K562 (cell line): ENCODE data around the gene IMMP2L. TPM values are rescaled to one million over a fixed set of nuclear protein-coding genes. Genes with fewer than 3 reads are reported as not detected.

Experiments
- ADNP ChIP-seq: fragments of 200-800 bp; sonication (Bioruptor generic); IDR thresholded peaks from 2 replicates; pipeline ENCODE4 v1.6.1; 2016; ENCODE audit warnings: missing genetic modification characterization, missing compliant biosample characterization
- DACH1 ChIP-seq: fragments of 450-650 bp; IDR thresholded peaks from 2 replicates; pipeline ENCODE4 v1.6.1; 2018; ENCODE audit not compliant: partially characterized antibody
- EP400 ChIP-seq: fragments of 450-650 bp; IDR thresholded peaks from 2 replicates; pipeline ENCODE4 v1.6.1; 2017; ENCODE audit warnings: antibody characterized with exemption, mild to moderate bottlenecking, moderate library complexity
- FOXJ3 ChIP-seq: sonication (generic); formaldehyde crosslinking; IDR thresholded peaks from 2 replicates; pipeline ENCODE4 v1.4.0; 2020; ENCODE audit warnings: mild to moderate bottlenecking, missing genetic modification reagents
- RAD21 ChIP-seq, 2 experiments: fragments of 250-450 bp in 1 of 2; fragments of 450-650 bp in 1 of 2; sonication (Bioruptor Pico) in 1 of 2; formaldehyde crosslinking in 1 of 2; IDR thresholded peaks in 1 of 2; conservative IDR thresholded peaks in 1 of 2; 2 replicates each; pipeline versions ENCODE4 v1.4.0 to v1.8.0; 2020 to 2022; ENCODE audit warnings: mild to moderate bottlenecking in 2 of 2, moderate library complexity in 1 of 2
- SMAD4 ChIP-seq: fragments of 250-450 bp; sonication (Bioruptor Pico); conservative IDR thresholded peaks from 2 replicates; pipeline ENCODE4 v1.8.0; 2021; ENCODE audit warnings: inconsistent platforms, mild to moderate bottlenecking, moderate library complexity
- SMARCE1 ChIP-seq: fragments of 450-650 bp; IDR thresholded peaks from 2 replicates; pipeline ENCODE4 v1.7.1; 2016; ENCODE audit warnings: mild to moderate bottlenecking
- ZC3H4 ChIP-seq: sonication (generic); formaldehyde crosslinking; IDR thresholded peaks from 2 replicates; pipeline ENCODE4 v1.9.0; 2021; ENCODE audit warnings: missing genetic modification reagents, borderline replicate concordance
- polyA plus RNA-seq, 8 experiments: library from polyadenylated mRNA; depleted of rRNA in 4 of 8; stranded (reverse) in 5 of 8; unstranded in 3 of 8; fragments of >200 nt; fragmentation: Nextera tagmentation in 2 of 8; fragmentation: Illumina TruSeq in 1 of 8; extraction: Ambion mirVana in 2 of 8; extraction: Trizol in 1 of 8; gene quantifications; 2 replicates each; pipeline versions ENCODE4 v1.2.1 to v1.2.3, GENCODE V29; 2011 to 2014; ENCODE audit warnings: inconsistent platforms in 1 of 8, missing spikeins in 1 of 8
- total RNA-seq, 7 experiments: library from RNA; depleted of rRNA in 6 of 7; stranded (reverse); fragments of >200 nt in 6 of 7; fragmentation: Illumina TruSeq in 2 of 7; extraction: Trizol in 2 of 7; gene quantifications; 2 replicates each; pipeline versions ENCODE4 v1.2.1 to v1.2.3, GENCODE V29; 2011 to 2021; ENCODE audit warnings: low replicate concordance in 1 of 7
- TF ChIP-seq, protein P1 (sequence below): fragments of 450-650 bp; IDR thresholded peaks from 2 replicates; pipeline ENCODE4 v1.6.1; 2016; ENCODE audit warnings: mild to moderate bottlenecking, moderate library complexity
- TF ChIP-seq, protein P2 (sequence below): fragments of 450-650 bp; IDR thresholded peaks from 2 replicates; pipeline ENCODE4 v1.6.1; 2016; ENCODE audit warnings: mild to moderate bottlenecking

The IMMP2L gene
- total and polyA plus RNA-seq, 9 of the 15 experiments (the other 6 are each of a cell fraction or from before 2014, with no cell fraction given): 29.7 to 116 (median 53.0) TPM

DNA sequence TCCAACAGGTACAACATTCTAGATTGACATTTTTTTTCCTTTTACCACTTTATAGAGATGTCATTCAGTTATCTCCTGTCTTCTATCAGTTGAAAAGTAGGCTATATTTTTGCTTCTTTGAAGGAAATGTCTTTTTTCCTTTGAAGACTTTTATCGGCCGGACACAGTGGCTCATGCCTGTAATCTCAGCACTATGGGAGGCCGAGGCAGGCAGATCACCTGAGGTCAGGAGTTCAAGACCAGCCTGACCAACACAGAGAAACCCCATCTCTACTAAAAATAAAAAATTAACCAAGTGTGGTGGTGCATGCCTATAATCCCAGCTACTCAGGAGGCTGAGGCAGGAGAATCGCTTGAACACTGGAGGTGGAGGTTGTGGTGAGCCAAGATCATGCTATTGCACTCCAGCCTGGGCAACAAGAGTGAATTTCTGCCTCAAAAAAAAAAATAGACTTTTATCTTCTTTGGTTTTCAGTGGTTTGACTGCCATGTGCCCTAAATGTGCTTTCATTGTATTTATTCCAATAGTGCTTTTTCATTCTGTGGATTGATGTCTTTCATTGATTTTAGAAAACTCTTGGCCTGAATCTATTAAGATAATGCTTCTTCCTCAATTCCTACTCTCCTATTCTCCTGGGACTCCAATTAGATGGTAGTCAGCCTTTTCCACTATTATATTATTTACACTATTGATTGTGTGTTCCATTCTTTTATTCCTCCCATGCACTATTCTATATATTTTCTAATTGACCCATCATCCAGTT, 84.6 kb downstream of the IMMP2L start (continued):
- 0 out of 4 replicates have a peak, but pooled peaks have one; percentile 10 to 13 for TF ChIP-seq RAD21 (CRISPR knock-in tag; conservative IDR thresholded peaks at IDR 0.05 in 1 of 2, IDR thresholded peaks at IDR 0.05 in 1 of 2)
- TF ChIP-seq SMAD4: peak; percentile 68; the same call in 1 of the 2 replicates
- no peak for TF ChIP-seq ZC3H4
- TF ChIP-seq, protein P1, sequence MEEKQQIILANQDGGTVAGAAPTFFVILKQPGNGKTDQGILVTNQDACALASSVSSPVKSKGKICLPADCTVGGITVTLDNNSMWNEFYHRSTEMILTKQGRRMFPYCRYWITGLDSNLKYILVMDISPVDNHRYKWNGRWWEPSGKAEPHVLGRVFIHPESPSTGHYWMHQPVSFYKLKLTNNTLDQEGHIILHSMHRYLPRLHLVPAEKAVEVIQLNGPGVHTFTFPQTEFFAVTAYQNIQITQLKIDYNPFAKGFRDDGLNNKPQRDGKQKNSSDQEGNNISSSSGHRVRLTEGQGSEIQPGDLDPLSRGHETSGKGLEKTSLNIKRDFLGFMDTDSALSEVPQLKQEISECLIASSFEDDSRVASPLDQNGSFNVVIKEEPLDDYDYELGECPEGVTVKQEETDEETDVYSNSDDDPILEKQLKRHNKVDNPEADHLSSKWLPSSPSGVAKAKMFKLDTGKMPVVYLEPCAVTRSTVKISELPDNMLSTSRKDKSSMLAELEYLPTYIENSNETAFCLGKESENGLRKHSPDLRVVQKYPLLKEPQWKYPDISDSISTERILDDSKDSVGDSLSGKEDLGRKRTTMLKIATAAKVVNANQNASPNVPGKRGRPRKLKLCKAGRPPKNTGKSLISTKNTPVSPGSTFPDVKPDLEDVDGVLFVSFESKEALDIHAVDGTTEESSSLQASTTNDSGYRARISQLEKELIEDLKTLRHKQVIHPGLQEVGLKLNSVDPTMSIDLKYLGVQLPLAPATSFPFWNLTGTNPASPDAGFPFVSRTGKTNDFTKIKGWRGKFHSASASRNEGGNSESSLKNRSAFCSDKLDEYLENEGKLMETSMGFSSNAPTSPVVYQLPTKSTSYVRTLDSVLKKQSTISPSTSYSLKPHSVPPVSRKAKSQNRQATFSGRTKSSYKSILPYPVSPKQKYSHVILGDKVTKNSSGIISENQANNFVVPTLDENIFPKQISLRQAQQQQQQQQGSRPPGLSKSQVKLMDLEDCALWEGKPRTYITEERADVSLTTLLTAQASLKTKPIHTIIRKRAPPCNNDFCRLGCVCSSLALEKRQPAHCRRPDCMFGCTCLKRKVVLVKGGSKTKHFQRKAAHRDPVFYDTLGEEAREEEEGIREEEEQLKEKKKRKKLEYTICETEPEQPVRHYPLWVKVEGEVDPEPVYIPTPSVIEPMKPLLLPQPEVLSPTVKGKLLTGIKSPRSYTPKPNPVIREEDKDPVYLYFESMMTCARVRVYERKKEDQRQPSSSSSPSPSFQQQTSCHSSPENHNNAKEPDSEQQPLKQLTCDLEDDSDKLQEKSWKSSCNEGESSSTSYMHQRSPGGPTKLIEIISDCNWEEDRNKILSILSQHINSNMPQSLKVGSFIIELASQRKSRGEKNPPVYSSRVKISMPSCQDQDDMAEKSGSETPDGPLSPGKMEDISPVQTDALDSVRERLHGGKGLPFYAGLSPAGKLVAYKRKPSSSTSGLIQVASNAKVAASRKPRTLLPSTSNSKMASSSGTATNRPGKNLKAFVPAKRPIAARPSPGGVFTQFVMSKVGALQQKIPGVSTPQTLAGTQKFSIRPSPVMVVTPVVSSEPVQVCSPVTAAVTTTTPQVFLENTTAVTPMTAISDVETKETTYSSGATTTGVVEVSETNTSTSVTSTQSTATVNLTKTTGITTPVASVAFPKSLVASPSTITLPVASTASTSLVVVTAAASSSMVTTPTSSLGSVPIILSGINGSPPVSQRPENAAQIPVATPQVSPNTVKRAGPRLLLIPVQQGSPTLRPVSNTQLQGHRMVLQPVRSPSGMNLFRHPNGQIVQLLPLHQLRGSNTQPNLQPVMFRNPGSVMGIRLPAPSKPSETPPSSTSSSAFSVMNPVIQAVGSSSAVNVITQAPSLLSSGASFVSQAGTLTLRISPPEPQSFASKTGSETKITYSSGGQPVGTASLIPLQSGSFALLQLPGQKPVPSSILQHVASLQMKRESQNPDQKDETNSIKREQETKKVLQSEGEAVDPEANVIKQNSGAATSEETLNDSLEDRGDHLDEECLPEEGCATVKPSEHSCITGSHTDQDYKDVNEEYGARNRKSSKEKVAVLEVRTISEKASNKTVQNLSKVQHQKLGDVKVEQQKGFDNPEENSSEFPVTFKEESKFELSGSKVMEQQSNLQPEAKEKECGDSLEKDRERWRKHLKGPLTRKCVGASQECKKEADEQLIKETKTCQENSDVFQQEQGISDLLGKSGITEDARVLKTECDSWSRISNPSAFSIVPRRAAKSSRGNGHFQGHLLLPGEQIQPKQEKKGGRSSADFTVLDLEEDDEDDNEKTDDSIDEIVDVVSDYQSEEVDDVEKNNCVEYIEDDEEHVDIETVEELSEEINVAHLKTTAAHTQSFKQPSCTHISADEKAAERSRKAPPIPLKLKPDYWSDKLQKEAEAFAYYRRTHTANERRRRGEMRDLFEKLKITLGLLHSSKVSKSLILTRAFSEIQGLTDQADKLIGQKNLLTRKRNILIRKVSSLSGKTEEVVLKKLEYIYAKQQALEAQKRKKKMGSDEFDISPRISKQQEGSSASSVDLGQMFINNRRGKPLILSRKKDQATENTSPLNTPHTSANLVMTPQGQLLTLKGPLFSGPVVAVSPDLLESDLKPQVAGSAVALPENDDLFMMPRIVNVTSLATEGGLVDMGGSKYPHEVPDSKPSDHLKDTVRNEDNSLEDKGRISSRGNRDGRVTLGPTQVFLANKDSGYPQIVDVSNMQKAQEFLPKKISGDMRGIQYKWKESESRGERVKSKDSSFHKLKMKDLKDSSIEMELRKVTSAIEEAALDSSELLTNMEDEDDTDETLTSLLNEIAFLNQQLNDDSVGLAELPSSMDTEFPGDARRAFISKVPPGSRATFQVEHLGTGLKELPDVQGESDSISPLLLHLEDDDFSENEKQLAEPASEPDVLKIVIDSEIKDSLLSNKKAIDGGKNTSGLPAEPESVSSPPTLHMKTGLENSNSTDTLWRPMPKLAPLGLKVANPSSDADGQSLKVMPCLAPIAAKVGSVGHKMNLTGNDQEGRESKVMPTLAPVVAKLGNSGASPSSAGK: peak; percentile 69
- no peak for TF ChIP-seq DACH1
- no peak for TF ChIP-seq FOXJ3
- peak; percentile 44; the same call in 1 of the 2 replicates for TF ChIP-seq EP400
- peak; percentile 92 for TF ChIP-seq ADNP (tag)
- TF ChIP-seq SMARCE1: peak; percentile 82; the same call in 1 of the 2 replicates
- TF ChIP-seq, protein P2, sequence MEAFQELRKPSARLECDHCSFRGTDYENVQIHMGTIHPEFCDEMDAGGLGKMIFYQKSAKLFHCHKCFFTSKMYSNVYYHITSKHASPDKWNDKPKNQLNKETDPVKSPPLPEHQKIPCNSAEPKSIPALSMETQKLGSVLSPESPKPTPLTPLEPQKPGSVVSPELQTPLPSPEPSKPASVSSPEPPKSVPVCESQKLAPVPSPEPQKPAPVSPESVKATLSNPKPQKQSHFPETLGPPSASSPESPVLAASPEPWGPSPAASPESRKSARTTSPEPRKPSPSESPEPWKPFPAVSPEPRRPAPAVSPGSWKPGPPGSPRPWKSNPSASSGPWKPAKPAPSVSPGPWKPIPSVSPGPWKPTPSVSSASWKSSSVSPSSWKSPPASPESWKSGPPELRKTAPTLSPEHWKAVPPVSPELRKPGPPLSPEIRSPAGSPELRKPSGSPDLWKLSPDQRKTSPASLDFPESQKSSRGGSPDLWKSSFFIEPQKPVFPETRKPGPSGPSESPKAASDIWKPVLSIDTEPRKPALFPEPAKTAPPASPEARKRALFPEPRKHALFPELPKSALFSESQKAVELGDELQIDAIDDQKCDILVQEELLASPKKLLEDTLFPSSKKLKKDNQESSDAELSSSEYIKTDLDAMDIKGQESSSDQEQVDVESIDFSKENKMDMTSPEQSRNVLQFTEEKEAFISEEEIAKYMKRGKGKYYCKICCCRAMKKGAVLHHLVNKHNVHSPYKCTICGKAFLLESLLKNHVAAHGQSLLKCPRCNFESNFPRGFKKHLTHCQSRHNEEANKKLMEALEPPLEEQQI: peak; percentile 93
